ENCODE results near the gene FABP7. TPM values are rescaled to one million over a fixed set of nuclear protein-coding genes. Genes with fewer than 3 reads are reported as not detected.

FABP7 gene
- total RNA-seq, 2 donors from 2014 or later, result not detected

DNA sequence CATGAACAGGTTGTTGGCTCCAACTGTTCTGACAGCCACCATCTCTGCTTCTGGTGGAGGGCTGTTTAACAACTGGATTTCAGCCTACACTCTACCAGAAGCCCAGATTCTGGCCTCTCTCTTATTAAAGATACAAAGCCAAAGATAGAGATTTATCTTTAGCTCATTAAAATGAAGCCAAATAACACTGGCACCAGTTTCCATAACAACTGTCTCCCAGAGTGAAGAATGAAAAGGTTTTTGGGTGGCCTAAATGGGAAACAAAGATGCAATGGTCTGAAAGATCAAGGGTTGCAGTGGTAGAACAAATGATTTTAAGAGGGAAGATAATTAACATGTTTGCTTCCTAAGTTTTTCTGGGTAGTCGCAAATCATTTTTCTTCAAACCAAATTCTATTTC is 6.4 kb downstream of the FABP7 start:
- ATAC-seq, result no peak
- peaks cover 6 to 10% of the 10 kb centered on the region in 2 donors for H3K36me3 Mint-ChIP-seq

DNA sequence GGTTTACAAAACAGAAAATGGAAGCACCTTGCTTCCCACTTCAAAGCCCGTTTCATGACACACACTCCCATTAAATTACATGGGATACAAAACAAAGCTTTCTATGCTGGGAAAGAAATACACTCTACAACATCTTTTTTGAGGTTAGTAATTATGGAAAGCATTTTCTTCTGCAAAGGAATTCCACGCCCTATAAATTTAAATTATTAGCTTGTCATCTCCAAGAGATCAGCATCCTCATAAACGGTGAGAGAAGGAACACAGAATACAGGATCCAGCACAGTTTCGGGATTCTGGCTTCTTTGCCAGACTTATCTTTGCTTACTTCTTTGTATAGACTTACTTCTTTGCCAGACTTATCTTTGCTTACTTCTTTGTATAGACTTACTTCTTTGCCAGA is 8.2 kb downstream of the FABP7 start:
- ATAC-seq, result no peak
- Mint-ChIP-seq H3K36me3 (peaks cover 6 to 10% of the 10 kb centered on the region in 2 donors), H3K9me3 (no peaks in the 10 kb centered on the region), H3K27ac (no peak overlapping the region)
- DNase-seq (ENCODE audit: low spot score in 2 of 2), result no peak

More for the DNA sequence above, 6.4 kb downstream of the FABP7 start:
- DNase-seq (ENCODE audit: low spot score in 2 of 2), result no peak
- no peaks in the 10 kb centered on the region for H3K9me3 Mint-ChIP-seq
- H3K27ac Mint-ChIP-seq, result no peak overlapping the region

GRCh38 chr6:122788208-122788607 is 8.7 kb downstream of the FABP7 start:
- peaks cover 6 to 10% of the 10 kb centered on the region in 2 donors for H3K36me3 Mint-ChIP-seq
- no peak for ATAC-seq
- no peak overlapping the region for H3K27ac Mint-ChIP-seq
- H3K9me3 Mint-ChIP-seq, result no peaks in the 10 kb centered on the region
- DNase-seq (ENCODE audit: low spot score in 2 of 2), result no peak

GRCh38 chr6:122788663-122789181 is 9.2 kb downstream of the FABP7 start:
- H3K36me3 Mint-ChIP-seq, result peaks cover 6 to 10% of the 10 kb centered on the region in 2 donors
- ATAC-seq (no peak), DNase-seq (ENCODE audit: low spot score in 2 of 2) (no peak)
- no peak overlapping the region for H3K27ac Mint-ChIP-seq
- no peaks in the 10 kb centered on the region for H3K9me3 Mint-ChIP-seq

- ATAC-seq (peak; percentile 83 to 87), DNase-seq (ENCODE audit: low spot score in 2 of 2) (peak in 1 of 2 donors; percentile 41)
- peaks cover 6 to 10% of the 10 kb centered on the region in 2 donors for H3K36me3 Mint-ChIP-seq
- no peaks in the 10 kb centered on the region for H3K9me3 Mint-ChIP-seq
- no peak within 1 kb of the TSS for H3K27ac Mint-ChIP-seq
Measured at GRCh38 chr6:122789182-122790027, 9.9 kb downstream of the FABP7 start, which contains the start of gene SMPDL3A. SMPDL3A (plus strand) TSS chr6:122789258; CDS start chr6:122789347, 89 bp downstream.

DNA sequence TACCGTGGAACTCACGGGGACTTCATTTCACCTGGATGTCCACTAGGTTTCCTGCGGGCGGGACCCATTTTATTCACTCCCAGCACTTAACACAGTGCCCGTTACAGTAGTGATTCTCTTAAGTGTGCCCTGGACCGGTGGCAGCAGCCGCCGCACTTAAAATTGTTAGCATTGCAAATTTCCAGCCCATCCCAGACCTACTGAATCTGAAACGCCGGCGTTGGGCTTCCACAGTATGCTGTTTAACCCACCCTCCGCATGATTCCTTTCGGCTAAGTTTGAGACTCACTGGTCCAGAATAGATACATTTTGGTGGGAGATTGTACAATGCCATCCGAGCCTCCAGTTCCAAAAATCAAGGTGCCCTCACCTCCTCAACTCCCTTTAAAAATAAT is 10.5 kb downstream of the FABP7 start:
- ATAC-seq, result no peak
- Mint-ChIP-seq H3K9me3 (no peaks in the 10 kb centered on the region), H3K36me3 (peaks cover 6 to 10% of the 10 kb centered on the region in 2 donors), H3K27ac (no peak overlapping the region)
- DNase-seq (ENCODE audit: low spot score in 2 of 2), result no peak

DNA sequence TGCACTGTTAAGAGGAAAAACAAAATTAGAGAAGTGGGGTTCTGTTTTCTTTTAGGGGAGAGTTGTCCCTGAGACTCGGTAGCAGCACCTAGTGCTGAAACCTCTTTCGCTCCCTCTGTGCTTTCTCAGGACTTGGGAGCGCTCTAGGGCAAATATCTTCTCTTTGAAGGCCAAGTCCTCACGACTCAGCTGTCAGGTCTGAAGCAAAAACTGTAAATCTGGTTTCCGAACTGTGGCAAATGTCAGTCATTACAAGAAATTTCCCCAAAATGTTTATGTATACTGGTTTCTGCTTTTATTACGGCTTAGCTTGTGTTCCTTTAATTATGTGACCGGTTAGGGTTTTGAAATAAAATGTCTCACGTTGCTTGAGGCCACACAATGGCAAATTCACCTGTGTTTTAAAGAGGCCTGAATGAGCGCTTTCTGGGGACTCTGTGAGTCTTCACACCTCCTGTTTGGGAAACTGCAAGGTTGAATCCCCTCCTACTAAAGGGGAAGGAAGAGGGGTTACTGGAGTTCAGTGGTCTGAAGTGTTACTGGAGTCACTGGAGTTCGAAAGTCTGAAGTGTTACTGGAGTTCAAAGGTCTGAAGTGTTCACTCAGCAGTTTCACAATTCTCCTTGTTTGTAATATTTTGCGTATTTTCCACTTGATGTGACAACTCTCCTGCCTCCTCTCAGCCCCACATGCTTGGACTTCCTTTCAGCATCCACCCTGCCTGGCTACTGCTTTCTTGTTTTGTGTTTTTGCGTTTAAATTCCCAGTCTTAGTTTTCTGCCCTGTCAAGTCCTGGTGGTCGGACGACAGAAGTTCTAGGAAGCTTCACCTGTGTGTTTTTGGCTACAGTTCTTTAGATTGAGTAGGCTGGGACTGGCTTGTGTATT is 11.2 kb downstream of the FABP7 start:
- Mint-ChIP-seq H3K36me3 (peaks cover 6 to 10% of the 10 kb centered on the region in 2 donors), H3K9me3 (no peaks in the 10 kb centered on the region), H3K27ac (no peak overlapping the region)
- ATAC-seq (no peak), DNase-seq (ENCODE audit: low spot score in 2 of 2) (no peak)

GRCh38 chr6:122791310-122791679 is 11.8 kb downstream of the FABP7 start:
- H3K36me3 Mint-ChIP-seq, result peaks cover 6 to 10% of the 10 kb centered on the region in 2 donors
- DNase-seq (ENCODE audit: low spot score in 2 of 2) (no peak), ATAC-seq (no peak)
- H3K9me3 Mint-ChIP-seq, result no peaks in the 10 kb centered on the region
- H3K27ac Mint-ChIP-seq, result no peak overlapping the region

DNA sequence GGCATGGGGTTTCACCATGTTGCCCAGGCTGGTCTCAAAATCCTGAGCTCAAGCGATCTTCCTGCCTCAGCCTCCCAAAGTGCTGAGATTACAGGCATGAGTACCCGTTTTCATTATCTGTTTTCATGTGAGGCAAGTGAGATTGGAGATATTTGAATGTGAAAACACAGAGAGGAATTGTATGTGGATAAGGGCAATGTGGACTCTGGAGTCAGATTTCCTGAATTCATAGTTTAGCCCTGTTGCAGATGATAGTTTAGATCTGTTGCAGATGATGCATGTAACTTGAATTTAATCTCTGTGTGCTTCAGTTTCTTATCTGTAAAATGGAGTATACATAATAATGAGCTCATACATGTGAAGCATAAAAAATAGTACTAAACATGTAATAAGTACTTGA is 13.2 kb downstream of the FABP7 start:
- Mint-ChIP-seq H3K27ac (no peak overlapping the region), H3K36me3 (peaks cover 6 to 10% of the 10 kb centered on the region in 2 donors), H3K9me3 (no peaks in the 10 kb centered on the region)
- DNase-seq (ENCODE audit: low spot score in 2 of 2) (no peak), ATAC-seq (no peak)

DNA sequence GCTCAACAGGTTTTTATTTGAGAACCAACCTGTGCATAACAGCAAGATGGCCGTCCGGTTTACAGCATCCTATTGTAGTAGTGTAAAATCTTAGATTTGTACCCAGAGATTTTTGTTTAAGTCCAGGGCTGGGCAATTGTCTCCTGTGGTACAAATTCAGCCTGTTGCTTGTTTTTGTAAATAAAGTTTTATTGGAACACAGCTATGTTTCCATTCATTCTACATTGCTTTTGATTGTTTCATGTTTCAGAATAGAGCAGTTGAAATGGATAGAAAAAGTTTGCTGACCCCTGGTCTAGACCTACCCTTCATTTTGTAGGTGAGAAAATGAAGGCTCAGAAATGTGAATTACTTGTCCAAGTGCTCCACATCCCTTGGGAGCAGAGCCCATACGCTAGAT is 18.0 kb downstream of the FABP7 start:
- Mint-ChIP-seq H3K27ac (no peak overlapping the region), H3K9me3 (no peaks in the 10 kb centered on the region), H3K36me3 (no peaks in the 10 kb centered on the region)
- DNase-seq (ENCODE audit: low spot score in 2 of 2), result no peak
- ATAC-seq, result no peak

GRCh38 chr6:122798099-122798641 is 18.7 kb downstream of the FABP7 start:
- peak in 1 of 2 donors; percentile 31 for DNase-seq (ENCODE audit: low spot score in 2 of 2)
- Mint-ChIP-seq H3K9me3 (no peaks in the 10 kb centered on the region), H3K27ac (no peak overlapping the region), H3K36me3 (no peaks in the 10 kb centered on the region)
- ATAC-seq, result peak; percentile 48 to 94

- DNase-seq (ENCODE audit: low spot score in 2 of 2), result no peak
- ATAC-seq, result no peak
- no peak overlapping the region for H3K27ac Mint-ChIP-seq
- H3K36me3 Mint-ChIP-seq, result no peaks in the 10 kb centered on the region
- no peaks in the 10 kb centered on the region for H3K9me3 Mint-ChIP-seq
Measured at GRCh38 chr6:122799140-122799745, 19.7 kb downstream of the FABP7 start.

DNA sequence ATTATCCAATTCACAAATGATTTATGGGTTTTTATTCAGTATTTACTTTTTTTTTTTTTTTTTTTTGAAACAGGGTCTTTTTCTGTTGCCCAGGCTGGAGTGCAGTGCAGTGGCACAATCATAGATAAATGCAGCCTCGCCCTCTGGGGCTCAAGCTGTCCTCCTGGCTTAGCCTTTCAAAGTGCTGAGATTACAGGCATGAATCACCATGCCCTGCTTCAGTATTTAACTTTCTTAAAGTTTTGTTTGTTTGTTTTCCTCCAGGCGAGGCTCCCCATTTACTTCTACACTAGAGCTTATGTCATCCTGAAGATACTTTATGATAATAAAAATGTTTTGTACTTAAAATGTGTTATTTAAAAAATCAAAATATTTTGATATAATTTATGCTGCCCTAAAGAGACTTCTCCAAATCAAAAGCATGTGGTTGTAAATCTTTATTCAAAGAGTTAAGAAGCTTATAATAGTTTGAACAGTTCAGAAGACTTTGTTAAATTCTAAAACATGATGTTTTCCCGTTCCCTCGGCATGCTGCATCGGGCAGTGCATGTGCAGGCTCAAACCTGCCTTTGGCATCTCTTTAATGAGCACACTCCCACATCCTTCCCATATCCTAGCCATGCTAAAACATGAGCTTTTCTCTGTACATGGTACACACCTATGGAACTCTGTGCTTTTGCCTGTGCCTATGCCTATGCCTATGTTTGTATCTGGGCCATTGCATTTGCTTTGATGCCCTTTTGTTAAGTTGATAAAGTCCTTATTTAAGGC is 20.6 kb downstream of the FABP7 start:
- DNase-seq (ENCODE audit: low spot score in 2 of 2) (no peak), ATAC-seq (no peak)
- no peaks in the 10 kb centered on the region for H3K36me3 Mint-ChIP-seq
- no peaks in the 10 kb centered on the region for H3K9me3 Mint-ChIP-seq
- H3K27ac Mint-ChIP-seq, result no peak overlapping the region

DNA sequence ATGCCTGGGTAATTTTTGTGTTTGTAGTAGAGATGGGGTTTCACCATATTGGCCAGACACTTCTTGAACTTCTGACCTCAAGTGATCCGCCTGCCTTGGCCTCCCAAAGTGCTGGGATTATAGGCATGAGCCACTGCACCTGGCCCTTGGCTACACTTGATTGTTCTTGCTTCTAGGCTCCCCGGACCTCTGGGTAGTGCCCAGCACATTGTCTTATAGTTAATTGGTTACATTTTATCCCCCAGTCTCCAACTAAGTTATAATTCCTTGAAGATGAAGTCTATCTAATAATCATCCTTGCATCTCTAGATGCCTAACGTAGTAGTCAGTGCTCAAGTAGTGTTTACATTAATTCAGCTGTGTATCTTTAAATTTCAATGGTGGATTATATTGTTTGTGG is 21.4 kb downstream of the FABP7 start:
- DNase-seq (ENCODE audit: low spot score in 2 of 2) (no peak), ATAC-seq (no peak)
- Mint-ChIP-seq H3K27ac (no peak overlapping the region), H3K9me3 (no peaks in the 10 kb centered on the region), H3K36me3 (no peaks in the 10 kb centered on the region)

DNA sequence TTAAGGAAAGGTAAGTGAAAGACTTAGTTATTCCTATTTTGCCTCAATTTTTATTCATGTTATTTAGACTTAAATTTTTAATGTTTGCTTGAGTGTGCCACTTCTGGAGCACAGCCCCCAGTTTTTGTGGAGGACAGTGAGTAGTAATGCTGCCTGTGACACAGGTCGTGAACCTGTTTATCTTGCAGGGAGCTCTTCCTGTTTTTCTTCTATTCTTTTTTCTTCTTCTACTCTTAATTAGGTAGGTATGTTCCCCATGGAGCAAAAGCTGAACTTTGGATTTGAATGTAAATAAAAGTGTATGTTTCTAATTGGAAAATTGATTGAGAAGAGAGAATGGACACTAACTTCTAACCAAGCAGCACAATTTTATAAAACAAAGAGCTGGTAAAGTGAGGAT is 21.9 kb downstream of the FABP7 start:
- DNase-seq (ENCODE audit: low spot score in 2 of 2), result no peak
- ATAC-seq, result no peak
- H3K27ac Mint-ChIP-seq, result no peak overlapping the region
- H3K36me3 Mint-ChIP-seq, result no peaks in the 10 kb centered on the region
- no peaks in the 10 kb centered on the region for H3K9me3 Mint-ChIP-seq

DNA sequence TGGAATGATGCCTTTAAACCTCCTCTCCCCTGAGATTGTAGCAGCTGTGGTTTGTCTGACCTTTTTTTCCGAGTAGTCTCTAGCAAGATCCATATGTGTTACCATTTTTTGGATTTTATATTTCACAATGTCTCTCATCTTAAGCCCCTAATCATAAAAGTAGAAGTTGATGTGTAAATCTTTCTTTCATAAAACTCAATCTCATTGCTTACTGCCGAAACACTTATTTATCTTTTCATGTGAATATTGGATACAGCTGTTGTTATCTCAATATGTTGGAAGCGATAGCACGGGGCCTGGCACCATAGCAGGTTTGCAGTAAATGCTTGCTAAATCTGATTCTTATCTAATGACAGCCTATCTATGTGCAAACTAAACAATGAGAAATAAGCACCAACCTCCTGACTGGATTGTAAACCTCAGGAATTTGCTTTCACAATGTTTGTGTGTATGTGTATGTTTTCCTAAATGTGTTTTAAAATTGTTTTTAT is 23.7 kb downstream of the FABP7 start:
- Mint-ChIP-seq H3K9me3 (no peaks in the 10 kb centered on the region), H3K27ac (no peak overlapping the region), H3K36me3 (no peaks in the 10 kb centered on the region)
- DNase-seq (ENCODE audit: low spot score in 2 of 2) (no peak), ATAC-seq (no peak)
